SK-N-SH (cell line): ENCODE data around the gene EXOC4.

Source experiments
- CHD2 ChIP-seq: fragments of 150-350 bp; IDR thresholded peaks from 2 replicates; pipeline ENCODE4 v1.6.1; 2018; ENCODE audit warnings: low read length; ENCODE audit not compliant: partially characterized antibody
- EZH2phosphoT487 ChIP-seq: fragments of 200-600 bp; sonication (generic); IDR thresholded peaks from 2 replicates; pipeline ENCODE4 v1.6.1; 2017; ENCODE audit warnings: low read depth, mixed run types, mild to moderate bottlenecking, antibody characterized with exemption, moderate library complexity, borderline replicate concordance
- FOXJ3 ChIP-seq: sonication (generic); formaldehyde crosslinking; IDR thresholded peaks from 2 replicates; pipeline ENCODE4 v1.5.1; 2020; ENCODE audit warnings: mild to moderate bottlenecking, missing genetic modification reagents
- FOXM1 ChIP-seq: IDR thresholded peaks from 2 replicates; pipeline ENCODE4 v1.4.0; 2012; ENCODE audit warnings: low read depth, mild to moderate bottlenecking
- MEF2A ChIP-seq: IDR thresholded peaks from 2 replicates; pipeline ENCODE4 v1.4.0; 2012; ENCODE audit warnings: low read depth, borderline replicate concordance
- NFIC ChIP-seq: IDR thresholded peaks from 2 replicates; pipeline ENCODE4 v1.4.0; 2012; ENCODE audit warnings: borderline replicate concordance
- RAD21 ChIP-seq: IDR thresholded peaks from 2 replicates; pipeline ENCODE4 v1.6.1; 2012; ENCODE audit warnings: mild to moderate bottlenecking, low read length
- TAF1 ChIP-seq: IDR thresholded peaks from 2 replicates; pipeline ENCODE4 v1.6.1; 2012; ENCODE audit warnings: low read depth, mild to moderate bottlenecking, low read length, moderate library complexity, borderline replicate concordance
- TCF12 ChIP-seq: IDR thresholded peaks from 2 replicates; pipeline ENCODE4 v1.4.0; 2012
- YY1 ChIP-seq: IDR thresholded peaks from 2 replicates; pipeline ENCODE4 v1.4.0; 2012; ENCODE audit warnings: low read depth, mild to moderate bottlenecking
- TF ChIP-seq, protein P1 (sequence below): fragments of 200-600 bp; sonication (generic); IDR thresholded peaks from 2 replicates; pipeline ENCODE4 v1.6.1; 2017; ENCODE audit warnings: antibody characterized with exemption, mild to moderate bottlenecking, moderate library complexity
- TF ChIP-seq, protein P2 (sequence below): IDR thresholded peaks from 2 replicates; pipeline ENCODE4 v1.6.1; 2012; ENCODE audit warnings: mild to moderate bottlenecking, low read depth, low read length, moderate library complexity

DNA sequence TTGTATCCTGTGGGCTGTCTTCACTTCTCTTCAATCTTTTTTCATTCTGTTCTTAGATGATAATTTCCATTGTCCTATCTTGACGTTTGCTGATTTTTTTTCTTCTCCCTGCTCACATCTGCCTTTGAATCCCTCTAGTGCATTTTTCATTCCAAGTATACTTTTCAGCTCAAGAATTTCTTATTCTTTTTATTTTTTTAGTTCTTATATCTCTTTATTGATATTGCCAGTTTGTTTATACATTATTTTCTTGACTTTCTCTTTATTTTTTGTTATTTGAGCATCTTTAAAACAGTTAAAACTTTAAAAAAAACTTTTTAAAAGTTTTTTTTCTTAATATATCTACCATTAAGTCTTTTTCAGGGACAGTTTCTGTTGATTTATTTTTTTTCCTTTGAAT, 100.9 kb downstream of the EXOC4 start:
- TF ChIP-seq EZH2phosphoT487 (no peak), FOXJ3 (CRISPR knock-in tag) (no peak), TCF12 (no peak), CHD2 (no peak), FOXM1 (no peak), RAD21 (no peak), TAF1 (no peak), NFIC (no peak), MEF2A (no peak), YY1 (no peak)
- TF ChIP-seq, protein P1, sequence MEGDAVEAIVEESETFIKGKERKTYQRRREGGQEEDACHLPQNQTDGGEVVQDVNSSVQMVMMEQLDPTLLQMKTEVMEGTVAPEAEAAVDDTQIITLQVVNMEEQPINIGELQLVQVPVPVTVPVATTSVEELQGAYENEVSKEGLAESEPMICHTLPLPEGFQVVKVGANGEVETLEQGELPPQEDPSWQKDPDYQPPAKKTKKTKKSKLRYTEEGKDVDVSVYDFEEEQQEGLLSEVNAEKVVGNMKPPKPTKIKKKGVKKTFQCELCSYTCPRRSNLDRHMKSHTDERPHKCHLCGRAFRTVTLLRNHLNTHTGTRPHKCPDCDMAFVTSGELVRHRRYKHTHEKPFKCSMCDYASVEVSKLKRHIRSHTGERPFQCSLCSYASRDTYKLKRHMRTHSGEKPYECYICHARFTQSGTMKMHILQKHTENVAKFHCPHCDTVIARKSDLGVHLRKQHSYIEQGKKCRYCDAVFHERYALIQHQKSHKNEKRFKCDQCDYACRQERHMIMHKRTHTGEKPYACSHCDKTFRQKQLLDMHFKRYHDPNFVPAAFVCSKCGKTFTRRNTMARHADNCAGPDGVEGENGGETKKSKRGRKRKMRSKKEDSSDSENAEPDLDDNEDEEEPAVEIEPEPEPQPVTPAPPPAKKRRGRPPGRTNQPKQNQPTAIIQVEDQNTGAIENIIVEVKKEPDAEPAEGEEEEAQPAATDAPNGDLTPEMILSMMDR = no peak
- TF ChIP-seq, protein P2, sequence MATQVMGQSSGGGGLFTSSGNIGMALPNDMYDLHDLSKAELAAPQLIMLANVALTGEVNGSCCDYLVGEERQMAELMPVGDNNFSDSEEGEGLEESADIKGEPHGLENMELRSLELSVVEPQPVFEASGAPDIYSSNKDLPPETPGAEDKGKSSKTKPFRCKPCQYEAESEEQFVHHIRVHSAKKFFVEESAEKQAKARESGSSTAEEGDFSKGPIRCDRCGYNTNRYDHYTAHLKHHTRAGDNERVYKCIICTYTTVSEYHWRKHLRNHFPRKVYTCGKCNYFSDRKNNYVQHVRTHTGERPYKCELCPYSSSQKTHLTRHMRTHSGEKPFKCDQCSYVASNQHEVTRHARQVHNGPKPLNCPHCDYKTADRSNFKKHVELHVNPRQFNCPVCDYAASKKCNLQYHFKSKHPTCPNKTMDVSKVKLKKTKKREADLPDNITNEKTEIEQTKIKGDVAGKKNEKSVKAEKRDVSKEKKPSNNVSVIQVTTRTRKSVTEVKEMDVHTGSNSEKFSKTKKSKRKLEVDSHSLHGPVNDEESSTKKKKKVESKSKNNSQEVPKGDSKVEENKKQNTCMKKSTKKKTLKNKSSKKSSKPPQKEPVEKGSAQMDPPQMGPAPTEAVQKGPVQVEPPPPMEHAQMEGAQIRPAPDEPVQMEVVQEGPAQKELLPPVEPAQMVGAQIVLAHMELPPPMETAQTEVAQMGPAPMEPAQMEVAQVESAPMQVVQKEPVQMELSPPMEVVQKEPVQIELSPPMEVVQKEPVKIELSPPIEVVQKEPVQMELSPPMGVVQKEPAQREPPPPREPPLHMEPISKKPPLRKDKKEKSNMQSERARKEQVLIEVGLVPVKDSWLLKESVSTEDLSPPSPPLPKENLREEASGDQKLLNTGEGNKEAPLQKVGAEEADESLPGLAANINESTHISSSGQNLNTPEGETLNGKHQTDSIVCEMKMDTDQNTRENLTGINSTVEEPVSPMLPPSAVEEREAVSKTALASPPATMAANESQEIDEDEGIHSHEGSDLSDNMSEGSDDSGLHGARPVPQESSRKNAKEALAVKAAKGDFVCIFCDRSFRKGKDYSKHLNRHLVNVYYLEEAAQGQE = no peak
